Measurements from ENCODE around the gene ACOXL.

Gene ACOXL

DNA sequence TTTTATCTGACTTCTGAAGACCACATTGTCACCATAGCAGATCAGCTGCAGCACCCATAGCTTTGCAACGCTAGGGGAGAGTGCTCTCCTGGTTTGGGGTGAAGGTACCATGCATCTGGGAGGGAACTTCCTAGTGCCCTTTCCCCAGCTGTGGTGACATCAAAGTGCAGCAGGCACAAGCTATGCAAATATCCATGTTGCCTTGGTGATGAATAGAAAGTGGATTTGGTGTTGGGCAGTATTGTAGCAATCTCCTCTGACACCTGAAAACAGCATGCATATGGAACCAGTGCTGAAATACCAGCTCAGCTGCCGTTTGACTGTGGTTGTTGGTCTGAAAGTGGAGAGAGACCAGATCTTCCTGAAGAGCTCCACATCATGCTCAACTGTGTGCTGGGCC lies 425.4 kb downstream of the ACOXL start:
- TF ChIP-seq, protein P1, sequence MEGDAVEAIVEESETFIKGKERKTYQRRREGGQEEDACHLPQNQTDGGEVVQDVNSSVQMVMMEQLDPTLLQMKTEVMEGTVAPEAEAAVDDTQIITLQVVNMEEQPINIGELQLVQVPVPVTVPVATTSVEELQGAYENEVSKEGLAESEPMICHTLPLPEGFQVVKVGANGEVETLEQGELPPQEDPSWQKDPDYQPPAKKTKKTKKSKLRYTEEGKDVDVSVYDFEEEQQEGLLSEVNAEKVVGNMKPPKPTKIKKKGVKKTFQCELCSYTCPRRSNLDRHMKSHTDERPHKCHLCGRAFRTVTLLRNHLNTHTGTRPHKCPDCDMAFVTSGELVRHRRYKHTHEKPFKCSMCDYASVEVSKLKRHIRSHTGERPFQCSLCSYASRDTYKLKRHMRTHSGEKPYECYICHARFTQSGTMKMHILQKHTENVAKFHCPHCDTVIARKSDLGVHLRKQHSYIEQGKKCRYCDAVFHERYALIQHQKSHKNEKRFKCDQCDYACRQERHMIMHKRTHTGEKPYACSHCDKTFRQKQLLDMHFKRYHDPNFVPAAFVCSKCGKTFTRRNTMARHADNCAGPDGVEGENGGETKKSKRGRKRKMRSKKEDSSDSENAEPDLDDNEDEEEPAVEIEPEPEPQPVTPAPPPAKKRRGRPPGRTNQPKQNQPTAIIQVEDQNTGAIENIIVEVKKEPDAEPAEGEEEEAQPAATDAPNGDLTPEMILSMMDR (IDR thresholded peaks at IDR 0.05; ENCODE audit: insufficient read depth, missing control alignments) = no peak
- DNase-seq (ENCODE audit: insufficient read length, low spot score) = no peak
- FAIRE-seq = no peak

DNA sequence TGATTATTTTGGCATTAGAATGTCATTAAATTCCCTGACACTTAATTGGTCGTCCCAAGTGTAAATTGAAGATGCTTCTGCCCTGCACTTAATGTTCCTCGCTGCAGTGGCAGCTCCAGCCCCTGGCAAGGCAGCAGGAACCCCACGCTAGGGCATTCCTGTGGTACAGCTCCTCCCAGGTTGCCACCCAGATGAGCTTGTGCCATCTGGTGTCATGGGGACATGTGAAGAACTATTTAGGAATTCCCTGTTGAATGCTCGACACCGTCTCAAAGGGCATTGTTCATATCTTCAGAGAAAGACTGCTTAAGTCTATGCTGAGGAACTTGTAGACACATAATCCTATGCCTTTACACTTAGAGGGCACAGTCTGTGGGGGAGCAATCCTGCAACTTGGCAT lies 427.3 kb downstream of the ACOXL start:
- FAIRE-seq = no peak
- no peak for DNase-seq (ENCODE audit: insufficient read length, low spot score)
- TF ChIP-seq, protein P1 (IDR thresholded peaks at IDR 0.05; ENCODE audit: insufficient read depth, missing control alignments) = no peak

DNA sequence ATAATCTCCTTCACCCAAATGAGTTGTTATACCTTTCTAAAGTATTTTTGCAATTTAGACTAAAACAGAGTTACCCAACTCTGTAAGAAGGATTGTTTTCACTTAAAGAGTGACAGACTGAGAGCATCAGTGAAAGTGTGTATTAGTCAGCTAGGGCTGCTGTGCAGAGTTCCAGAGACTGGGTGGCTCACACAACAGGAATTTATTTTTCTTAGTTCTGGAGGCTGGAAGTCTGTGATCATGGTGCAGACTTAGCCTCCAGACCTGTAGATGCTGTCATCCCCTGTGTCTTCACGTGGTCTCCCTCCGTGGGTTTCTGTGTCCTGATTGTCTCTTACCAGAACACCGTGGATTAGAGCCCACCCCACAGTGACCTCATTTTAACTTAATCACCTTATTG lies 428.4 kb downstream of the ACOXL start:
- TF ChIP-seq, protein P1 (IDR thresholded peaks at IDR 0.05; ENCODE audit: insufficient read depth, missing control alignments) = no peak
- DNase-seq (ENCODE audit: insufficient read length, low spot score) = no peak
- no peak for FAIRE-seq

DNA sequence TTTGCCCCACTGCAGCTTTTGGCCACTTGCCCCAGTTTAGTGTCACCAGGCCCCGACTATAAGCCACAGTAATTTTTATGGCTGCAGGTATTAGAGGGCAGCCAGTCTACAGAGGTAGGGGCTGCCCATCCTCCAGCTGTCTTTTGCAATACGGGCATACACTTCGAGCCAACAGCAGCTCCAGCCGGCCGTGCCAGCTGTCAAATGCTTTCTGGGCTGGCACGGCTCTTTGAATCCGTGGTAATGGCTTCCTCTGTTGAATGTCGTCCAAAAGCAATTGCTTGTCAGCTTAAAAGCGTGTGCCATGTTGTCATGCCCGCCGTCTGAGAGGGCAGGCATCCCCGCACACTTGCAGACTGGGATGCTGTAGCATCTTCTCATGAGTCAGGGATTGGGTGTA lies 429.6 kb downstream of the ACOXL start:
- TF ChIP-seq, protein P1 (IDR thresholded peaks at IDR 0.05; ENCODE audit: insufficient read depth, missing control alignments) = no peak
- no peak for DNase-seq (ENCODE audit: insufficient read length, low spot score)
- no peak for FAIRE-seq

DNA sequence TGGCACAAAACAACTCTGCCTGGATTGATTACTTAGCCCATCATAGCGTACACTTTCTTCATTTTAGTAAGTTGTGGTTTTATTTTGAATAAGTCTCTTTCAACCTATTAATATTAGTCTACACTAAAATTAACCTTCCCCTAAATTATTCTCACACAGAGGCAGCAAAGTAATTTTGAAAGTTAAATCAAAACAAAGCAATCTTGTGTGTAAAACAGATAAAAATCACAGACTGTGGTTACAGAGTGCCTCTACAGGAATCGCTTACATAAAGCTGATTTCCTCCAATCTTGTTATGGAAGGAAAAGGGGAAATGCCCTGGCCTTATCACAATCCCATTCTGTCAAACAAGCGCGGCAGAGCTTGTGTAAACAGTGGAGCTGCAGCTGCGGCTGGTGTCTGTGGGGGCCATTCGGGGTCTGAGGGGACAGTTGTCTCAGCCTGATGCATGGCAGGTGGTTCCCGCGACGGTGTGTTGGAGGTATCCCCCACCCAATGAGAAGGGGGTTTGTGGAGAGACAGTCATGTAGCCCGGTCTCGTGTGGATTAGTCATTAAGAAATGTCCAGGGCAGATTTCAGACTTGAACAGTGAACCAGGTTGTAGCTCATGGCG lies 430.5 kb downstream of the ACOXL start:
- FAIRE-seq (no peak), DNase-seq (ENCODE audit: insufficient read length, low spot score) (no peak)
- TF ChIP-seq, protein P1 (IDR thresholded peaks at IDR 0.05; ENCODE audit: insufficient read depth, missing control alignments) = no peak

DNA sequence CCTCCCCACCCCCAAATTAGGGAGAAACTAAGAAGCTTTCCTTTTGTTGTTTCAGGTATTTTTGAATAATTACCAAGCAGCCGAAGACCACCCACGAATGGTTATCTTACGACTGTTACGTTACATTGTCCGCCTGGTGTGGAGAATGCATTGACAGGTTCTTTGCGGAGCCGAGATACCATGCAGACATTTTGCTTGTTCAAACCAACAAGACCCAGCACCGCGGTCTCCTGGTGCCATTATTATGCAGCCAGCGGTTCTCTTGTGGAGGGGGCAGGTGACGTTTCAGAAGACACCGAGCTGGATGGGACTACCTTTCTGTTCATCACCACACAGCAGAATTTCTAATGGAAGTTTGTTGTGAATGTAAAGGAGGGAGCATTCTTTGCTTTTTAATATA lies 431.7 kb downstream of the ACOXL start:
- FAIRE-seq = no peak
- DNase-seq (ENCODE audit: insufficient read length, low spot score) = no peak
- TF ChIP-seq, protein P1 (IDR thresholded peaks at IDR 0.05; ENCODE audit: insufficient read depth, missing control alignments) = no peak

DNA sequence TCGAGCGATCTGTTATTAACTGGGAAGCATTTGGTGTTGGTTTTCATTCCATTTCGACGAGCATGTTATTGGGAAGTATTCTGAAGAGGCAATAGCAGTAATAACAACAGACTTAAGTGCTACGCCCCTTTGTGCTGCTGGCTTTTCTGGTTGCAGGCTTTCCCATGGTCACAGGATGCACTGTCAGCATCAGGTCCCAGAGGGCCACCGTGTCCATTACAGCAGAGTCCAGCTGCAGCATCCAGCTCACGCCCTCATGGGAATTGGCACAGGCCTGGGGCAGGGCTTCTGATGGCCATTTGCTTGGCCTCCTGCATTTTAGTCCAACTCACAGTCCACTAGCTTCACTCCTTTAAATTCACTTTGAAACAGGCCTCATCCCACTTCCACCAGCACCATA lies 432.7 kb downstream of the ACOXL start:
- FAIRE-seq (no peak), DNase-seq (ENCODE audit: insufficient read length, low spot score) (no peak)
- TF ChIP-seq, protein P1 (IDR thresholded peaks at IDR 0.05; ENCODE audit: insufficient read depth, missing control alignments) = no peak
